HFF-Myc (cell line): ENCODE results near the gene ANAPC2.
"Not testable (repeated sequence)": the region's sequence is repeated elsewhere in the genome, so short reads cannot be mapped to it uniquely, and the experiment has no call there.

ENCODE experiments used
- DNase-seq: peaks from one replicate; pipeline ENCODE4 v3.0.0-alpha.2; 2011; ENCODE audit warnings: low read depth; ENCODE audit errors: extremely low read depth
- H3K4me3 ChIP-seq: replicated peaks from 2 replicates; pipeline ENCODE4 v1.5.1; 2011; ENCODE audit warnings: low read depth, mild to moderate bottlenecking, control low read depth, low read length
- TF ChIP-seq, protein P1 (sequence below): IDR thresholded peaks from 2 replicates; pipeline ENCODE4 v1.5.1; 2012; ENCODE audit warnings: mild to moderate bottlenecking, low read depth, low read length, control low read depth; ENCODE audit errors: missing control alignments

Gene ANAPC2

DNA sequence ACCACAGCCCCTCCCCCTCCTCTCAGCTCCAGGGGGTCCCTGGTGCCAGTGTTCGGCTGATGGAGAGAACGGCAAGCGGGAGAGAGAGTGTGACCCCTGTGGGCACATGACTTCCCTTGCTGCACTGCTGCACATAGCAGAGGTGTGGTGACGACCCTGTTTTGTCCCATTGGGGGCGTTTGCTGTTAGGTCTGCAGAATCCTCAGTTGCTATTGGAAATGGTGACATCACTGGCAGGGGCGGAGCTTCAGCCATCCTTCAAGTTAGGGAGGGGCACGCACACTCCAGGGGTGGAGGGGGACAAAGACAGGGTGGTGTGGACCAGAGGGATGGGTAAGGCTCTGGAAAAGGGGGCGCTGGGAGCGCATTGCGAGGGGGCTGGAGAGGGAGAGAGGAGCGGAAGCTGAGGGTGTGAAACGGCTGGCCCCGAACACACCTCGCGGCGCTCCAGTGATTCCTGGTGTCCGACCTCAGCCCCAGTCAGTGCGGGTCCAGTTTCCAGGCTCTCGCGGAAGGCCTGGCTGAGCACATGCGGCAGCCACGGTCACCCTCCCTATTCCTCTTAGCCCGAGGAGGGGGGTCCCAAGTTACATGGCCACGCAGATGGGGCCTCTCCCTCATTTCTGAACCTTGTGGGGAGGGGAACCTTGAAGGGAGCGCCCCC lies 50.2 kb downstream of the ANAPC2 start:
- TF ChIP-seq, protein P1, sequence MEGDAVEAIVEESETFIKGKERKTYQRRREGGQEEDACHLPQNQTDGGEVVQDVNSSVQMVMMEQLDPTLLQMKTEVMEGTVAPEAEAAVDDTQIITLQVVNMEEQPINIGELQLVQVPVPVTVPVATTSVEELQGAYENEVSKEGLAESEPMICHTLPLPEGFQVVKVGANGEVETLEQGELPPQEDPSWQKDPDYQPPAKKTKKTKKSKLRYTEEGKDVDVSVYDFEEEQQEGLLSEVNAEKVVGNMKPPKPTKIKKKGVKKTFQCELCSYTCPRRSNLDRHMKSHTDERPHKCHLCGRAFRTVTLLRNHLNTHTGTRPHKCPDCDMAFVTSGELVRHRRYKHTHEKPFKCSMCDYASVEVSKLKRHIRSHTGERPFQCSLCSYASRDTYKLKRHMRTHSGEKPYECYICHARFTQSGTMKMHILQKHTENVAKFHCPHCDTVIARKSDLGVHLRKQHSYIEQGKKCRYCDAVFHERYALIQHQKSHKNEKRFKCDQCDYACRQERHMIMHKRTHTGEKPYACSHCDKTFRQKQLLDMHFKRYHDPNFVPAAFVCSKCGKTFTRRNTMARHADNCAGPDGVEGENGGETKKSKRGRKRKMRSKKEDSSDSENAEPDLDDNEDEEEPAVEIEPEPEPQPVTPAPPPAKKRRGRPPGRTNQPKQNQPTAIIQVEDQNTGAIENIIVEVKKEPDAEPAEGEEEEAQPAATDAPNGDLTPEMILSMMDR, result no peak
- DNase-seq, result no peak
- H3K4me3 ChIP-seq, result no peak overlapping the region

DNA sequence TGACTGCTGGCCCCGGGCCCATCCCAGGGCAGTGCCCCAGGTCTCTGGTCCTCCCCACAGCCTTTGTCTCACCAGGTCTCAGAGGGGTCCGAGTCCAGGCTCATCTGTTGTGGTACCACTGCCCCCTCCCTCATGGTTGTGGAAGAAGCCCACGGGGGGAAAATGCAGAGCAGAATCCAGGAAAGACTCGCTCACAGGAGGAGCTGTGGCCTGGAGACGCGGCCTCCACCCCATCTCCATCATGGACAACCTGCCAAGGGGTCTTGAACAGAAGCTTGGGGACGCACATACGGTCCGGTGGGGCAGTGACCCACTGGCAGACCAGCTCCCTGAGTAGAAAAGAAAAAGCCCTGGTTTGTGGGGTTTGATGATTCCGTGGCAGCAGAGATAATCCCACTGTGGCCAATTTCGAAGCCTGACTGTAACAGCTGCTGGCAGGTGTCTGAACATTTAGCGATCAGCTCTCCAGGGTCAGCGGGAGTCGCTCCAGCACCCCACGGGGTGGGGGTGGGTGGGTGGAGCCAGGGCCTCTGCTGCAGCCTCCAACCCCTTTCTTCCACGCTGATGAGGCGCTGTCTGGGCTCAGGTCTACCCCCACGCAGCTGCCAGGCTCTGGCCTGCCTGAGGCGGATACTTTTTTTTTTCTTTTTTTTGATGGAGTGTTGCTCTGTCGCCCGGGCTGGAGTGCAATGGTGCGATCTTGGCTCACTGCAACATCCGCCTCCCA lies 51.3 kb downstream of the ANAPC2 start:
- TF ChIP-seq, protein P1, result no peak
- no peak for DNase-seq
- no peak overlapping the region for H3K4me3 ChIP-seq

DNA sequence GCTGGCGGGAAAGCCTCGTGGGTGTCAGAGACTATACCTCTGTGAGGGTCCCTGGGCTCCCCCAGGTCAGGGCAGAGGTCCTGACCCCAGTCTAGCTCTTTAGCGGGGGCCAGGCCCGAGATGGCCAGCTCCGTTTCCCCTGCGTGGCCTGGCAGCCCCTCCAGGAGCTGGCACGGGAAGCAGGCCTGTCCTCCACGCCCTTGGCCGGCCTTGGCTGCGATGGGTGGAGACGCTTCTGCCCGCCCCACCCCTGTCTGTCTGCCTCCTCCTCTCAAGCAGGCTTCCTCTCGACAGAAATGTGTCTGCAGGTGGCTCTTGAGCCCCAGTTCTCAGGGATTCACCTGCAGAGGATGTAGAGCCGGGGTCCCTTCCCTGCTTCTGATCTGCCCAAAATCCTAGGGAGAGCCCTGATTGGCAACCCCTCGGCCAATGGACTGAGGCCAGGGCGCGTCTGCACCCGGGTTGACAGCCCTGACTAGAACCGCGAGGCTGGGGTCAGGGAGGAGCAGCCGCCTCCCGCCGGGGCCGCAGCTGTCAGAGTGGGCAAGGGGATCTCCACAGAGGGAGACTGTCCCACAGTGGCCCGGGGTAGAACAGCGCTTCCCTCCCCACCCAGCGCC lies 52.0 kb downstream of the ANAPC2 start:
- TF ChIP-seq, protein P1, result no peak
- H3K4me3 ChIP-seq, result no peak overlapping the region
- no peak for DNase-seq

DNA sequence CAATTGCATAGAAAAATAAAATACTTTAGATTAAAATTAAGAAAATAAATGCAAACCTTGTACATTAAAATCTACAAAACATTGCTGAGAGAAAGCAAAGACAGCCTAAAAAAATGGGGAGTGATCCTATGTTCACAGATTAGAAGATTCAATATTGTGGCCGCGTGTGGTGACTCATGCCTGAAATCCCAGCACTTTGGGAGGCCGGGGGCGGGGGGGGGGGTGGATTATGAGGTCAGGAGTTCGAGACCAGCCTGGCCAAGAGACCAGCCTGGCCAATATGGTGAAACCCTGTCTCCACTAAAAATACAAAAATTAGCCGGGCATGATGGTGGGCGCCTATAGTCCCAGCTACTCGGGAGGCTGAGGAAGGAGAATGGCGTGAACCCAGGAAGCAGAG lies 53.2 kb downstream of the ANAPC2 start:
- not testable (repeated sequence) for DNase-seq, H3K4me3 ChIP-seq

DNA sequence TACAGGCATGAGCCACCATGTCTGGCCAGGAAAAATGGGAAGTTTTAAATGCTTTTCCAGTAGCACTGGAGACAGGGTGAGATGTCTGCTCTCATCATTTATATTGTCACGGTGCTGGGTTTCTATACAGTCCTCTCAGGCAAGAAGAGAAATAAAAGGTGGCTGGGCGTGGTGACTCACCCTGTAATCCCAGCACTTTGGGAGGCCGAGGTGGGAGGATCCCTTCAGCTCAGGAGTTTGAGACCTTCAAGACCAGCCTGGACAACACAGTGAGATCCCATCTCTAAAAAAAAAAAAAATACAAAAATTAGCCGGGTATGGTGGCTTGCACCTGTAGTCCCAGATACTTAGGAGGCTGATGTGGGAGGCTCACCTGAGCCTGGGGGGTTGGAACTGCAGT lies 54.2 kb downstream of the ANAPC2 start:
- DNase-seq, result no peak
- TF ChIP-seq, protein P1, result no peak
- no peak overlapping the region for H3K4me3 ChIP-seq

DNA sequence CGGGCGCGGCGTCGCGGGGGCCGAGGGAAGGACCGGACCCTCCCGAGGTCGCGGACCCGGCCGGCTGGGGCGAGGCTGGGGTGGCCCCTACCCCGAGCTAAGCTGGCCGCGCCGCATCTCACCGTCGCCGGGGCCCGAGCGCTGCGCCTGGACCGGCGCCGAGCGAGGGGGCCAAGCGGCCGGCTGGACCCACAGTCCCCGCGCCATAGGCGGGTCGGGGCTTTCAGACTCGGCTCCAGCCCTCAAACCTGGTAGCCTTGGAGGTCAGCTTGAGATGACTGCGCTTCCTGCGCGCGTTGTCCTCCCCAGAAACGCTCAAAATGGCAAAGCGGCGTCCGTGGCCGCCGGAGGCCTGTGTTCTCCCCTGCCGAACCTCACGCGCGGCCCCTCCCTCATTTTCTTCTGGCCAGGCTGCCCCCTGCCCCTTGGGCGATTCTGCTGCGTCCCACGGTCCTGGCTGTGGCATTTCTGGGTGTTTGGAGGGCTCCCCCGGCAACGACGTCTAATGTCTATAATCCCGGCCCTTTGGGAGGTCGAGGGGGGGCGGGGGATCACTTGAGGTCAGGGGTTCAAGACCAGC lies 58.1 kb downstream of the ANAPC2 start:
- TF ChIP-seq, protein P1, result no peak
- H3K4me3 ChIP-seq, result peak overlapping the region; percentile 79
- DNase-seq, result no peak
